Measurements from ENCODE around the gene TAOK2. TPM values are rescaled to one million over a fixed set of nuclear protein-coding genes. Genes with fewer than 3 reads are reported as not detected.
"Not testable (repeated sequence)": the region's sequence is repeated elsewhere in the genome, so short reads cannot be mapped to it uniquely, and the experiment has no call there.

The TAOK2 gene
- total and polyA plus RNA-seq, 2 experiments from 2014 or later = 24.5 to 33.4 TPM

GRCh38 chr16:29926711-29927052 is 47.0 kb upstream of the TAOK2 start:
- H3K4me1 ChIP-seq (ENCODE audit: insufficient read depth) = peaks cover 13% of the 10 kb centered on the region
- peaks cover 41% of the 10 kb centered on the region for H3K79me2 ChIP-seq
- DNase-seq (ENCODE audit: low spot score) = peak; percentile 44
- TF ChIP-seq CTCF (IDR thresholded peaks at IDR 0.05; ENCODE audit: poor library complexity) (no peak), EZH2phosphoT487 (IDR thresholded peaks at IDR 0.05; ENCODE audit: low read depth, severe bottlenecking, unreplicated experiment) (no peak), EZH2 (IDR thresholded peaks at IDR 0.05; ENCODE audit: borderline replicate concordance) (no peak)
- 6% methylated on average over 12 of the region's 12 CpGs for WGBS (ENCODE audit: low lambda C conversion rate, missing lambda C conversion rate)
- H3K4me2 ChIP-seq = peak overlapping the region; percentile 90
- peak overlapping the region; percentile 83 for H3K27ac ChIP-seq
- no peaks in the 10 kb centered on the region for H3K36me3 ChIP-seq (replicated peaks; ENCODE audit: insufficient read depth, low read depth)
- no peaks in the 10 kb centered on the region for H4K20me1 ChIP-seq (ENCODE audit: insufficient read depth, poor library complexity, severe bottlenecking)
- peak overlapping the region; percentile 87 for H3K4me3 ChIP-seq
- H3K9me3 ChIP-seq (ENCODE audit: low read depth) = no peaks in the 10 kb centered on the region
- no peaks in the 10 kb centered on the region for H3K9me2 ChIP-seq (replicated peaks; ENCODE audit: insufficient read depth)
- peak overlapping the region; percentile 74 for H2AFZ ChIP-seq
- no peaks in the 10 kb centered on the region for H3K27me3 ChIP-seq

- peaks cover 13% of the 10 kb centered on the region for H3K4me1 ChIP-seq (ENCODE audit: insufficient read depth)
- no peaks in the 10 kb centered on the region for H4K20me1 ChIP-seq (ENCODE audit: insufficient read depth, poor library complexity, severe bottlenecking)
- no peak for TF ChIP-seq EZH2 (IDR thresholded peaks at IDR 0.05; ENCODE audit: borderline replicate concordance)
- DNase-seq (ENCODE audit: low spot score) = no peak
- peak overlapping the region; percentile 83 for H3K27ac ChIP-seq
- no peaks in the 10 kb centered on the region for H3K27me3 ChIP-seq
- peak overlapping the region; percentile 74 for H2AFZ ChIP-seq
- WGBS (ENCODE audit: low lambda C conversion rate, missing lambda C conversion rate) = 71% methylated on average over 12 of the region's 12 CpGs
- H3K9me3 ChIP-seq (ENCODE audit: low read depth) = no peaks in the 10 kb centered on the region
- H3K4me2 ChIP-seq = peak overlapping the region; percentile 90
- H3K36me3 ChIP-seq (replicated peaks; ENCODE audit: insufficient read depth, low read depth) = no peaks in the 10 kb centered on the region
- H3K79me2 ChIP-seq = peaks cover 36% of the 10 kb centered on the region
- no peaks in the 10 kb centered on the region for H3K9me2 ChIP-seq (replicated peaks; ENCODE audit: insufficient read depth)
- H3K4me3 ChIP-seq = peak overlapping the region; percentile 87
Observed at GRCh38 chr16:29927070-29927905, 46.4 kb upstream of the TAOK2 start.

DNA sequence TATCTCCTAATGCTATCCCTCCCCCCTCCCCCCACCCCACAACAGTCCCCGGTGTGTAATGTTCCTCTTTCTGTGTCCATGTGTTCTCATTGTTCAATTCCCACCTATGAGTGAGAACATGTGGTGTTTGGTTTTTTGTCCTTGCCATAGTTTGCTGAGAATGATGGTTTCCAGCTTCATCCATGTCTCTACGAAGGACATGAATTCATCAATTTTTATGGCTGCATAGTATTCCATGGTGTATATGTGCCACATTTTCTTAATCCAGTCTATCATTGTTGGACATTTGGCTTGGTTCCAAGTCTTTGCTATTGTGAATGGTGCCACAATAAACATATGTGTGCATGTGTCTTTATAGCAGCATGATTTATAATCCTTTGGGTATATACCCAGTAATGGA is 41.9 kb upstream of the TAOK2 start:
- not testable (repeated sequence) for H3K9me2 ChIP-seq (replicated peaks; ENCODE audit: insufficient read depth); H3K4me1 ChIP-seq (ENCODE audit: insufficient read depth); H3K27me3 ChIP-seq; H3K4me2 ChIP-seq; H3K79me2 ChIP-seq; H4K20me1 ChIP-seq (ENCODE audit: insufficient read depth, poor library complexity, severe bottlenecking); H3K4me3 ChIP-seq; DNase-seq (ENCODE audit: low spot score); H2AFZ ChIP-seq; H3K36me3 ChIP-seq (replicated peaks; ENCODE audit: insufficient read depth, low read depth); H3K9me3 ChIP-seq (ENCODE audit: low read depth); H3K27ac ChIP-seq
- 97% methylated on average over 2 of the region's 2 CpGs for WGBS (ENCODE audit: low lambda C conversion rate, missing lambda C conversion rate)

- H3K9me2 ChIP-seq (replicated peaks; ENCODE audit: insufficient read depth) = no peaks in the 10 kb centered on the region
- H3K27ac ChIP-seq = no peak overlapping the region
- H3K4me2 ChIP-seq = no peak overlapping the region
- H2AFZ ChIP-seq = no peak overlapping the region
- 93% methylated on average over 4 of the region's 4 CpGs for WGBS (ENCODE audit: low lambda C conversion rate, missing lambda C conversion rate)
- H3K79me2 ChIP-seq = no peaks in the 10 kb centered on the region
- H3K36me3 ChIP-seq (replicated peaks; ENCODE audit: insufficient read depth, low read depth) = no peaks in the 10 kb centered on the region
- TF ChIP-seq EZH2phosphoT487 (IDR thresholded peaks at IDR 0.05; ENCODE audit: low read depth, severe bottlenecking, unreplicated experiment) (no peak), EZH2 (IDR thresholded peaks at IDR 0.05; ENCODE audit: borderline replicate concordance) (no peak), CTCF (IDR thresholded peaks at IDR 0.05; ENCODE audit: poor library complexity) (no peak)
- peaks cover 19% of the 10 kb centered on the region for H3K4me1 ChIP-seq (ENCODE audit: insufficient read depth)
- no peak for DNase-seq (ENCODE audit: low spot score)
- no peaks in the 10 kb centered on the region for H3K27me3 ChIP-seq
- H4K20me1 ChIP-seq (ENCODE audit: insufficient read depth, poor library complexity, severe bottlenecking) = no peaks in the 10 kb centered on the region
- no peaks in the 10 kb centered on the region for H3K9me3 ChIP-seq (ENCODE audit: low read depth)
- no peak overlapping the region for H3K4me3 ChIP-seq
Observed at GRCh38 chr16:29940656-29941055, 33.0 kb upstream of the TAOK2 start.
